DND-41 (cell line): ENCODE data around the gene DNHD1.

Experiments
- ATAC-seq: fragments of 200-7000 bp; cut with Tn5 transposase; 3 replicates; pipeline ENCODE4 v1.9.1; 2021; ENCODE audit warnings: low read depth; ENCODE audit not compliant: insufficient read depth
- DNase-seq: peaks from one replicate; pipeline ENCODE4 v3.0.0-alpha.2; 2020
- H2AFZ ChIP-seq: 2 replicates; pipeline ENCODE4 v1.6.0; 2012; ENCODE audit warnings: low read depth, low read length
- H3K27ac ChIP-seq: 2 replicates; pipeline ENCODE4 v1.5.1; 2012; ENCODE audit warnings: low read length, inconsistent platforms
- H3K27me3 ChIP-seq: fragments of 200-600 bp; sonication (generic); 2 replicates; pipeline ENCODE4 v1.6.0; 2012; ENCODE audit warnings: low read length, mild to moderate bottlenecking, inconsistent platforms; ENCODE audit not compliant: insufficient read depth, poor library complexity
- H3K36me3 ChIP-seq: 2 replicates; pipeline ENCODE4 v1.5.1; 2012; ENCODE audit warnings: low read length, inconsistent platforms; ENCODE audit not compliant: insufficient read depth
- H3K4me1 ChIP-seq: 2 replicates; pipeline ENCODE4 v1.5.1; 2012; ENCODE audit warnings: mild to moderate bottlenecking, low read length; ENCODE audit not compliant: insufficient read depth
- H3K4me2 ChIP-seq: 2 replicates; pipeline ENCODE4 v1.6.0; 2012; ENCODE audit warnings: mild to moderate bottlenecking, moderate library complexity, low read length, inconsistent platforms; ENCODE audit not compliant: insufficient read depth
- H3K4me3 ChIP-seq, 2 experiments: fragments of 200-600 bp in 1 of 2; shearing (Covaris generic) in 1 of 2; 2 replicates each; pipeline ENCODE4 v1.5.1; 2012 to 2016; ENCODE audit warnings: inconsistent platforms in 2 of 2, low read length in 2 of 2, mild to moderate bottlenecking in 2 of 2, low read depth in 1 of 2, moderate library complexity in 1 of 2
- H3K79me2 ChIP-seq: 2 replicates; pipeline ENCODE4 v1.6.0; 2012; ENCODE audit warnings: low read length, inconsistent platforms; ENCODE audit not compliant: insufficient read depth
- H3K9ac ChIP-seq: 2 replicates; pipeline ENCODE4 v1.6.0; 2012; ENCODE audit warnings: low read depth, mild to moderate bottlenecking, inconsistent platforms, low read length, moderate library complexity
- H3K9me3 ChIP-seq: 2 replicates; pipeline ENCODE4 v1.5.1; 2012; ENCODE audit warnings: low read length, moderate library complexity, mild to moderate bottlenecking, inconsistent platforms; ENCODE audit not compliant: insufficient read depth, severe bottlenecking
- H4K20me1 ChIP-seq: 2 replicates; pipeline ENCODE4 v1.6.0; 2012; ENCODE audit warnings: low read length; ENCODE audit not compliant: insufficient read depth
- EZH2 ChIP-seq: IDR thresholded peaks from 3 replicates; pipeline ENCODE4 v1.6.1; 2012; ENCODE audit warnings: borderline replicate concordance, low read depth, mild to moderate bottlenecking, moderate library complexity, low read length, inconsistent platforms; ENCODE audit not compliant: severe bottlenecking
- TF ChIP-seq, protein P1 (sequence below): IDR thresholded peaks from 2 replicates; pipeline ENCODE4 v1.5.1; 2012; ENCODE audit warnings: borderline replicate concordance, low read length, moderate library complexity, mild to moderate bottlenecking; ENCODE audit not compliant: poor library complexity, severe bottlenecking; ENCODE audit errors: extremely low read depth

Gene DNHD1

GRCh38 chr11:6602096-6602940, 105.2 kb downstream of the DNHD1 start:
- peaks cover 47% of the 10 kb centered on the region for H3K36me3 ChIP-seq
- peaks cover 33% of the 10 kb centered on the region; the same call in 1 of the 2 replicates for H4K20me1 ChIP-seq
- H3K27me3 ChIP-seq, result no peaks in the 10 kb centered on the region
- TF ChIP-seq, protein P1, sequence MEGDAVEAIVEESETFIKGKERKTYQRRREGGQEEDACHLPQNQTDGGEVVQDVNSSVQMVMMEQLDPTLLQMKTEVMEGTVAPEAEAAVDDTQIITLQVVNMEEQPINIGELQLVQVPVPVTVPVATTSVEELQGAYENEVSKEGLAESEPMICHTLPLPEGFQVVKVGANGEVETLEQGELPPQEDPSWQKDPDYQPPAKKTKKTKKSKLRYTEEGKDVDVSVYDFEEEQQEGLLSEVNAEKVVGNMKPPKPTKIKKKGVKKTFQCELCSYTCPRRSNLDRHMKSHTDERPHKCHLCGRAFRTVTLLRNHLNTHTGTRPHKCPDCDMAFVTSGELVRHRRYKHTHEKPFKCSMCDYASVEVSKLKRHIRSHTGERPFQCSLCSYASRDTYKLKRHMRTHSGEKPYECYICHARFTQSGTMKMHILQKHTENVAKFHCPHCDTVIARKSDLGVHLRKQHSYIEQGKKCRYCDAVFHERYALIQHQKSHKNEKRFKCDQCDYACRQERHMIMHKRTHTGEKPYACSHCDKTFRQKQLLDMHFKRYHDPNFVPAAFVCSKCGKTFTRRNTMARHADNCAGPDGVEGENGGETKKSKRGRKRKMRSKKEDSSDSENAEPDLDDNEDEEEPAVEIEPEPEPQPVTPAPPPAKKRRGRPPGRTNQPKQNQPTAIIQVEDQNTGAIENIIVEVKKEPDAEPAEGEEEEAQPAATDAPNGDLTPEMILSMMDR, result no peak
- no peak for TF ChIP-seq EZH2
- H3K4me2 ChIP-seq, result peak overlapping the region; percentile 76
- DNase-seq (no peak), ATAC-seq (no peak)
- peak overlapping the region; percentile 73 for H3K9ac ChIP-seq
- peaks cover 54% of the 10 kb centered on the region for H3K4me1 ChIP-seq
- H2AFZ ChIP-seq, result peak overlapping the region; percentile 83; the same call in 1 of the 2 replicates
- peaks cover 87% of the 10 kb centered on the region for H3K79me2 ChIP-seq
- H3K27ac ChIP-seq, result peak overlapping the region; percentile 69
- H3K9me3 ChIP-seq, result no peaks in the 10 kb centered on the region
- H3K4me3 ChIP-seq, result peak overlapping the region; percentile 57 to 77; a peak in 3 of 4 replicates

DNA sequence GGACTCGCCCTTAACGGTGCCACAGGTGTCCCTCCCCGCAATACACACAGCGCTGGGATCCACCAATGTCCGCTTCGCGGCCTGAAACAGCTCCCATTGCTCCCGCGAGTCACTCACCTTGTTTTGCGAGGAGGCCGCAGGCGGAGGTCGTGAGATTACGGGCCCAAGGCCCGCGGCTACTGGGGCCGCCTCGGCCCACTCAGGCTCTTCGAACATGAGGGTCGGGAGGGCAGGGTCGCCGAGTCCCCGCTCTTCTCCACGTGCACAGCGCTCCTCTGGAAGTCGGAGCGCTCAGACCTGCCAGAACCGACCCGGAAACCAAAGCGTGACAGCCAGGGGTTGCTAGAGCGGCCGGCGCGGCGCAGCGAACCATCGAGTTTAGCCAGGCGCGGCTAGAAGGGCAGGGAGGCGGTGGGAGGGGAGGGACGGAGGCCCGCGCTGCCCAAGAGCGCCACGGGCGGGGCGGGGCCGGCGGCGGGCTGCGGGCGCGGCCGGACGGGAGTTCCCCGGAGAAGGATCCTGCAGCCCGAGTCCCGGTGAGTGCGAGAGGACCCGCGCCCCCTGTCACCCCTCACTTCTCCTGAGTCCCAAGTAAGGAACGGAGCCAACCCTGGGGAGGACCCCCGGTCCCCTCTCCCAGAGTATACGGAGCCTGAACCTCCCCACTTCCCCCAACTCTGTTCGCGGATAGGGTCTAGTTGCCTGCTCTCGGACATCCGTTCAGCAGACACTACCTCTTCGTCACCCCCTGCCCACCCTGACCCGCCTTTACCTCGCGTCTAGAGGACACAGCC, 106.4 kb downstream of the DNHD1 start, which contains the start of the genes ILK and RRP8:
Gene ILK, plus strand, starts transcription at position 488 of the 794 bp plus-strand sequence. CDS start 498 bp downstream, outside the sequence.
Gene RRP8, minus strand, starts transcription at position 330 of the 794 bp plus-strand sequence. Its CDS starts 114 bp downstream, at position 216.
- ATAC-seq (peak; percentile 90), DNase-seq (peak; percentile 88)
- H4K20me1 ChIP-seq, result peaks cover 34% of the 10 kb centered on the region
- peaks cover 58% of the 10 kb centered on the region for H3K4me1 ChIP-seq
- peak within 1 kb of the TSS; percentile 57 to 77 for H3K4me3 ChIP-seq
- no peaks in the 10 kb centered on the region for H3K27me3 ChIP-seq
- H3K9me3 ChIP-seq, result no peaks in the 10 kb centered on the region
- H3K27ac ChIP-seq, result peak within 1 kb of the TSS; percentile 69
- peaks cover 86% of the 10 kb centered on the region for H3K79me2 ChIP-seq
- peak within 1 kb of the TSS; percentile 83 for H2AFZ ChIP-seq
- TF ChIP-seq, protein P1, result peak; percentile 18
- TF ChIP-seq EZH2, result no peak
- H3K9ac ChIP-seq, result peak within 1 kb of the TSS; percentile 73
- H3K36me3 ChIP-seq, result peaks cover 49% of the 10 kb centered on the region
- peak within 1 kb of the TSS; percentile 76 for H3K4me2 ChIP-seq

DNA sequence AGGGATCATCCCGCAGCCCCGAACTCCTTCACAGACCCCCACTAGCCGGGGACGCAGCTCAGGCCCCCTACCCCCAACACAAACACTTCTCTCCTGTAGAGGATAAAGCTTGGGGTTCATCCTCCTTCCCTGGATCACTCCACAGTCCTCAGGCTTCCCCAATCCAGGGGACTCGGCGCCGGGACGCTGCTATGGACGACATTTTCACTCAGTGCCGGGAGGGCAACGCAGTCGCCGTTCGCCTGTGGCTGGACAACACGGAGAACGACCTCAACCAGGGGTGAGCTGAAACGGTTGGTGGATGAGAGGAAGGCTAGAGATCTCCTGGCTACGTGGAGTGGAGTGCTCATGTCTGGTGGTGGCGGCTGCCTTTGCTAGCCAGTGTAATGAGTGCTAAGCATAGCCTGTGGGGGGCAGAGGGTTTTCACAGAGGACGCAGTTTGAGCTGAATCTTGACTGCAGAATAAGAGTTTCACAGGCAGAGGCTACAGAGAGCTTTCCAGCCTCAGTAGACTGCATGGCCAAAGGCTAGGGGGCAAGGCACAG, 107.1 kb downstream of the DNHD1 start:
- Histone ChIP-seq H3K27me3 (no peaks in the 10 kb centered on the region), H3K36me3 (peaks cover 49% of the 10 kb centered on the region), H3K9me3 (no peaks in the 10 kb centered on the region), H3K79me2 (peaks cover 79% of the 10 kb centered on the region), H3K9ac (peak overlapping the region; percentile 73), H3K4me2 (peak overlapping the region; percentile 76), H3K27ac (peak overlapping the region; percentile 69), H3K4me3 (peak overlapping the region; percentile 57 to 77), H4K20me1 (peaks cover 34% of the 10 kb centered on the region), H3K4me1 (peaks cover 59% of the 10 kb centered on the region), H2AFZ (peak overlapping the region; percentile 83)
- no peak for TF ChIP-seq EZH2
- TF ChIP-seq, protein P1, result peak; percentile 53
- ATAC-seq (peak; percentile 64), DNase-seq (peak; percentile 52)
